ENCODE results near the gene CTRB1. TPM values are rescaled to one million over a fixed set of nuclear protein-coding genes. Genes with fewer than 3 reads are reported as not detected.

Gene CTRB1
- 0.15 TPM for polyA plus RNA-seq (ENCODE audit: insufficient read length)

DNA sequence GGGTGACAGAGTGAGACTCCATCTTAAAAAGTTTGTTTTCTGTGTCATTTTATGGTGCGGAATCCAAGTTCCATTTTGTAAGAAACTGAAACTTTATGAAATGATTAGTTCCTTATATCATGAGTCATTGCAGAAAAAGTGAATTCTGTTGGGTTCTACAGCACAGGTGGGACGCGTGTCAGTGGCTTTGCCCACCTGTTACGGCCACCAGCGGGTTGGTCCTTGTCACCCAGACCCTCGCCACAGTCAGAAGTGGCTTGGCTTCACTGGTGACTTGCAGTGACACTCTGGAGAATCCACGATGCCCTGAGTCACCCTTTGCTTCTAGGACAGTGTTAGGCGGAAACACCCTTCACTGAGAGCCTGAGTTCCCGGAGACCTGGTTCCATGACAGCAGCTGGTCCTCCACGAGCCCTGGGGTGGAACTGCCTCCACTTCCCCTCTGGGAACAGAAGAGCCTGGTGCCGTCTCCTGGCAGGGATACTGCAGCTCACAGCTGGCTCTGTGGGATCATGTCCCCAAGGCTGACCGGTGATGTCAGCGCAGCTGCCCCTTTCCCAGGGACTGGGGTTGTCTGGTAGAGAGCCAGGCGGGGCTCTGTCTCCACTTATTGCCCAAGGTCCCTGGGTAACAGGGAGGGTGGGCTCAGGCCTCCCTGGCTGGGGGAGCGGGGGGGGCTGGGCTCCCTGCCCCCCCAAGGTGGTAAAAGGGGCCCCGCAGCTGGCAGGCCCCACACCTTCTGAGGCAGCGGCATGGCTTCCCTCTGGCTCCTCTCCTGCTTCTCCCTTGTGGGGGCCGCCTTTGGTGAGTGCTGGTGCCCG, at the start of gene CTRB1:
Gene CTRB1 (plus strand): TSS at position 733 of the 821 bp plus-strand sequence. CDS start 20 bp downstream, at position 753.
- no peak for DNase-seq

DNA sequence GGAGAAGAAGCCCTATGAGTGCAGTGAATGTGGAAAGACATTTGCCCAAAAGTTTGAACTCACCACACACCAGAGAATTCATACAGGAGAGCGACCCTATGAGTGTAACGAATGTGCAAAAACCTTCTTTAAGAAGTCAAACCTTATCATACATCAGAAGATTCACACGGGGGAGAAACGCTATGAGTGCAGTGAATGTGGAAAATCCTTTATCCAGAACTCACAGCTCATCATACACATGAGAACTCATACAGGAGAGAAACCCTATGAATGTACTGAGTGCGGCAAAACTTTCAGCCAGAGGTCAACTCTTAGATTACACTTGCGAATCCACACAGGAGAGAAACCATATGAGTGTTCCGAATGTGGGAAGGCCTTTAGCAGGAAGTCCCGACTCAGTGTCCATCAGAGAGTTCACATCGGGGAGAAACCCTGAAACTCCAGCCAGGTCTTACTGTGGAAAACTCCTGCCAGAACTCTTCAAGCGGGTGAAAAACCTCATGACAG, 48.8 kb upstream of the CTRB1 start:
- no peak for DNase-seq

DNA sequence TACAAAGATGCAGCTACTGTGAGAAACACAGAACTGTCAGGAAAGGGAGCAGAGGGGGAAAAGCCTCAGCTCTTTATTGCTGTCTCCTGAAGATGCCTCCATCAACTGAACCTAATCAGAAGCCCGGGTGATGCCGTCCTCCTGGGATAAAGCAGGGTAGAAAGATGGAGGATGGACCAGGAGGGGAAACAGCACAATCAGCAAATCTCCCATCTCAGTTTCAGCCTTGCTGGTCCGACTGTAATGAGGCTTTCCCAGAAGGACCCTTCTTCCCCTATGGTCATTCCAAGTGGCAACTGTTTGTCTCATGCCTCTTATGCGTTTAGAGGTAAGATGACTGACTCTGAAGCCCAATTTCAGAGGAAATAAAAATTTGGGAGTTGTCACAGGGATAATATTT, 46.2 kb upstream of the CTRB1 start:
- DNase-seq, result no peak

DNA sequence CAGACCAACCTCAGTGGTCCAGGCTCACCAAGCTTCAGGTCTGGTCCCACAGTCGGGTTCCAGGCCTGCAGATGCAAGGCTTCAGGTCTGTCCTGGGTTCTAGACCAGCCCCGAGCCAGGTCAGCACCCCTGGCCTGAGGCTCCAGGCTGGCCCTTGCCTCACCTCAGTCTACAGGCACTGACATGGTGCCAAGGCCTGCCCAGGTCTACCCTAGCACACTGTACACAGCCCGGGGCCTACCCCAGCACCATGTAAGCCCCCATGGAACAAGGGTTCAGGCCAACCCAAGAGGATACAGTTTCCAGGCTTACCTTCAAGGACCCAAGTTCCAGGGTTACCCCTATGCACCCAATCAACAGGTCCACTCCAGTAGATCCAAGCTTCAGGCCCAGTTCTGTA, 43.7 kb upstream of the CTRB1 start:
- DNase-seq, result no peak

DNA sequence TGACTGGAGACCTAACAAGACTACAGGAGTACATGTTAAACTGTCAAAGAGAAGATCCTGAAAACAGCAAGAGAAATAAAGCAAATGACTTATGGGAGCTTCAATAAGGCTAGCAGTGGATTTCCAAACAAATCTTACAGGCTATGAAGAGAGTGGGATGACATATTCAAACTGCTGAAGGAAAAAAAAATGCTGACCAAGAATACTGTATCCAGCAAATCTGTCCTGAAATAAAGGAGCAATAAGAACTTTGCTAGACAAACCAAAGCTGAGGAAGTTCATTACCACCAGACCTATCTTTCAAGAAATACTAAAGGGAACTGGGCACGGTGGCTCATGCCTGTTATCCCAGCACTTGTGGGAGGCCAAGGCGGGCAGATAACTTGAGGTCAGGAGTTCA, 41.9 kb upstream of the CTRB1 start:
- DNase-seq, result no peak

DNA sequence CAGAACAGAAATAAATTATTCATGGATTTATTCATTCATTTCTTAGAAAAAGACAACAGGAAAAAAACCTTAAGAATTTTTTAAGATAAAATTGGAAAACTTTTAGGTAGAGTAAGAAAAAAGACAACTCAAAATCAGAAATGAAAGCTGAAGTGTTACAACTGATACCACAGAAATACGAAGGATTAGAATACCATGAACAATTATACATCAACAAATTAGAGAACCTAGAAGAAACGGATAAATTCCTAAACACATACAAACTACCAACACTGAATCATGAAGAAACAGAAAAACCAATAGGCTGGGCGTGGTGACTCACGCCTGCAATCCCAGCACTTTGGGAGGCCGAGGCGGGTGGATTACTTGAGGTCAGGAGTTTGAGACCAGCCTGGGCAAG, 39.6 kb upstream of the CTRB1 start:
- no peak for DNase-seq

DNA sequence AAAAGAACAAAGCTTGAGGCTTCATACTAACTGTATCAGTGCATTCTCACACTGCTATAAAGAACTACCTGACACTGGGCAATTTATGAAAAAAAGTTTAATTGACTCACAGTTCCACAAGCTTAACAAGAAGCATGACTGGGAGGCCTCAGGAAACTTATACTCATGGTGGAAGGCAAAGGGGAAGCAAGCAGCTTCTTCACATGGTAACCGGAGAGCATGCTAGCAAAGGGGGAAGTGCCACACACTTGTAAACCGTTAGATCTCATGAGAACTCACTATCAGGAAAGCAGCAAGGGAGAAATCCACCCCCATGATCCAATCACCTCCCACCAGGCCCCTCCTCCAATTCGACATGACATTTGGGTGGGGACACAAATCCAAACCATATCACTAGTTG, 37.2 kb upstream of the CTRB1 start:
- no peak for DNase-seq

DNA sequence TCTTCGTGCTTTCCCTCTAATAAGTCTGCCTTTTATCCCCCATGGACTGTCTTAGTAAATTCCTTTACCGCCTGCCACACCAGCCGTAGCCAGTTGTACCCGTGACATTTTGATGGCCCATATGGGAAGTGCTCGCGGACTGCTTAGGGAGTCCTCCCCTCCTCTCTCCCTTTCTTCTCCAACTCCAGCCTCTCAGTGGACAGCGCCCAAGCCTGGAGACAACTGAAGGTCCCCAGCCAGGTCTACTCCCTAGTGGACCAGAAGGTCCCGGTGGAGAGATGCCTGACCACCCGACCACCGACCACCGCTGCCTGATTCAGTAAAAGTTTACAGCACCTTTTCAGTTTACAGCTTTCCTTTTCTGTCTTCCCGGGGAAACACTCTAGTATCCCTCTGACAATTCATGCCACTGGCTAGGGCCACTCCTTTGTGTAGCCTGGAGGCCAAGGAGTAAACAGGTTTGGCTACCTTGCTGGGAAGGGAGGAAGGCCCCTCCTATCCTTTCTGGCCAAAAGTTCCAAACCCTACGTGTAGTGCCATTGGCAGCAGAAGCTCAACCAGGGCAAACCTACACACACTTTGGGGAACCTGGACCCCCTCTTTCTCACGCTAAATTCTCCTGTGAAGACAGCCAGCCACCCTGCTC, 29.8 kb upstream of the CTRB1 start:
- no peak for DNase-seq

DNA sequence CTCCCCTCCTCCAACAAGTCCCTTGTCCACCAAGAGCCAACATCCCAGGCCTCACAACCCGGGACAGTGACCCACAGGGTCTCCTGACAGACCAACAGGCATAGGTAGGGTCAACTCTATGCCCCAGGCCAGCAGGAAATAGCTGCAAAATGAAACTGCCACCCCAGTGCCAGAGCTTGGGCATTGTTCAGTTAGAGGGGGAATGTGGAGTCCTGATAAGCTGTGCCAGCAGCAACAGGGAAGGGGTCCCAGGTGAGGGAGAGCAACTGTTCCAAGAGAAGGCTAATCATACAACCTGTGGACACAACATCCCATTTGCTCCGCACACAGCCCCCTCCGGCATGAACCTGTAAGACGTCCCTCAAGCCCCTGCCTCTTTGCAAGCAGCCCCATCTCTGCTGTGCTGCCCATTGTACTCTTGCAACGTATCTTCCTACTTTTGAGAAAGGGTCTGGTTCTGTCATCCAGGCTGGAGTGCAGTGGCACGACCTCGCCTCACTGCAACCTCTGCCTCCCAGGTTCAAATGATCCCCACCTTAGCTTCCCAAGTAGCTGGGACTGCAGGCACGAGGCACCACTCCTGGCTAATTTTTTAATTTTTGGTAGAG, 29.0 kb upstream of the CTRB1 start:
- no peak for DNase-seq

DNA sequence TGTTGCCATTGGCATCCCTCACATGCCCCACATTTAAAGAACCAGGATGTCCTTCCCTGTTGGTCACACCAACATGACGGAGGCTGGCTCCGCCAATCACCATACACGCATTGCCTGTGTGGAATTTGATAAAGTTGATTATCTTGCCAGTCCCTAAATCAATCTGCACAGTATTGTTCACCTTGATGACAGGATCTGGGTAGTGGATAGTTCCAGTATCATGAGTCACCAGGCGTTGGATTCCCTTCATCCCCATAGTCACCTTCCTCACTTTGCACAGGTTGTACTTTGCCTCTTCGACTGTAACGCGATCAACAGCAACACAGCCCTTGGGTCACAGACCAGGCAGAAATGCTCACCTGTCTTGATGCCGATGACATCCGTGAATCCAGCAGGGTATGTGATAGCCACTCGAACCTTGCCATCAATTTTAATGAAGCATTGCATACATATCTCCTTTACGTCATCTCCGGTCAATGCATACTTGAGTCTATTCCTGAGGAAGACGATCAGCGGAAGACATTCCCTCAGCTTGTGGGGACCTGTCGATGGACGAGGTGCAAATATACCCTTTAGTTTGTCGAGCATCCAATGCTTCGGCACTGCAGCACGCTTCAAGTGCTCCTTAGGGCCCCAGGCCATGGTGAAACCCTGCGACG, 26.1 kb upstream of the CTRB1 start:
- no peak for DNase-seq

DNA sequence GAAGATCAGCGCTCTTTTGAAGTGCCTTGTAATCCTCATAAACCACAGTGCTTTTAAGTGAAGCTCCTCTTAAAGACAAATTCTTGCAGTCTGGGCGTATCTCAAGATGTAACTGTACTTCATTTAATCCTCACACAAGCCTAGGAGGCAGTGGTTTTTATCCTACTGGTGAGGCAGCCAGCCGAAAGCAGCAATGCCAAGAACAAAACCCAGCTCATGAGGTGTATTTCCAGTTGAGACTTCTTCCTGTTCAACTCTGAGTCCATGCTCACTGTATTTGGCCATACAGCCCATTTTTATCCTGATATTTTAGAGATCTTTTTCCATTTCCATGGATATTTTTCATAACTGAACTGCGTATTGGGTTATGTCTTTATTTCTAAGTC, 25.5 kb upstream of the CTRB1 start:
- no peak for DNase-seq

DNA sequence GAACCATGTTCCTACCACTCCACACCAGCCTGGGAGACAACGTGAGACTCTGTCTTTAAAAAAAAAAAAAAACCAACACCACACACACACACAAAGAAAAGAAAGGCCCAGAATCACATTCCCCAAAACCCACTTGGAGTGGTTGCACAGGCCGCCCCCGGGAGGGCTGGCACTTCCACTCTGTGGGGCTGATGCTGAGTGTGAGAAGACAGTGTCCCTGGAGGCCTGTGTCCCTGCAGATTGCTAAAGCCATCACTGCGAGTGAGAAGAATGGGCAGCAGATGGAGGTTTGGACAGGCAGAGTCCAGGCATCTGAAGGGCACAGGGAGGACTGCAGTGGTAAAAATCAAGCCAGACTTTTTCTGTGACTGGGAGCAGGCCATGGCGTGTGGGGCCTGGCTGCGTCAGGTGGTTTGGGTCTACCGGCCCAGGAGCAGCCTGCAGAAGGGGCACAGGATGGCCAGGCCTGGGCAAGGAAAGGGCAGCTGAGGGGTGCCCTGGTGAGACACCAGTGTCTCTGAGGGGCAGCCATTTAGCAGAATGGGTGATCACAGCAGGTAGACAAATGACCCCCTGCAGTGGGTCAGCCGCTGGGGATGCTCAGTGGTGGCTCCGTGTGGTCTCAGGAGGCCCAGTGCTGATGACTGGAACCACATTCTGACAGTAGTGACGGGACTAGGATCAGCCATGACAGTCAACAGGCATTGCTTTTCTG, 24.9 kb upstream of the CTRB1 start:
- no peak for DNase-seq

DNA sequence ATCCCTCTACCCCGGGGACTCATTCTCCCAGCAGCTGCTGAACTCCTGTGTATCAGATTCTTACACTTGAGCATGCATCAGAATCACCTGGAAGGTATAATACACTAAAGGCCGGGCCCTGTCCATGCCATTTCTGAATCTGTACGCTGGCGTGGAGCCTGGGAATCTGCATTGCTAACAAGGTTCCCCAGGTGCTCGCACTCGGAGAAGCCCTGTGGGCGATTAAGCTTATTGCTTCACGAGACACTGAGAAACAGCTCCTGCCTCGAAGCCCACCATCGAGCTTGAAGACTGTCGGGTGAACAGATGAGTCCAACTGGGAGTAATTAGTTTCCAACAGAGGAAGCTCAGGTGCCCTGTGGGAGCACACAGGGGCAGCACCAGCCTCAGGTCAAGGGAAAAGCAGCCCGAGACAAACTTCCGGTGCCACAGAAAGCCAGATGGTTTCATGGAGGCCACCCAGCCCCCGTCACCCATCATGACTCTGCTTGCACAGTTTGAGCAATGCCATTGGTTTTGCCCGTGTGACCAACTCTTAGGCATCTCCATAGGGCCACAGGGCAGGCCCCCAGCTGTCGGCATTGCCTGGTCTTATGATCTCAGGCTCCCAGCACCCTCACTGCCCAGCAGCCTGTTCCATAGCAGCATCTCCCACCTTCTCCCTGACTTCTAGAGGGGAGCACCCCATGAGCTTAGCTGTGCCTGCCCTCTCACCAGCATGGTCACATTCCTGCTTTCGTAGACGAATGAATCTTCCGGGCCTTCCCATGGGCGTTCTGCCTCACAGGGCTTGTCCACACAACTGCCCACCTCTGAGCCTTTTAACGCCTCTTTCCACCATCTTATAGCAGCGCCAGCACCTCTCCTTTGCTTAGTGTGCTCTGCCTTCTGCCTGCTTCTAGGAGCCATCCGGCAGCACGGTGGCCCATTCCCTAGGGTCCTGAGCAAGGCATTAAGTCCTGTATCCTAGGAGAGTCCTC, 22.7 kb upstream of the CTRB1 start:
- DNase-seq, result no peak

DNA sequence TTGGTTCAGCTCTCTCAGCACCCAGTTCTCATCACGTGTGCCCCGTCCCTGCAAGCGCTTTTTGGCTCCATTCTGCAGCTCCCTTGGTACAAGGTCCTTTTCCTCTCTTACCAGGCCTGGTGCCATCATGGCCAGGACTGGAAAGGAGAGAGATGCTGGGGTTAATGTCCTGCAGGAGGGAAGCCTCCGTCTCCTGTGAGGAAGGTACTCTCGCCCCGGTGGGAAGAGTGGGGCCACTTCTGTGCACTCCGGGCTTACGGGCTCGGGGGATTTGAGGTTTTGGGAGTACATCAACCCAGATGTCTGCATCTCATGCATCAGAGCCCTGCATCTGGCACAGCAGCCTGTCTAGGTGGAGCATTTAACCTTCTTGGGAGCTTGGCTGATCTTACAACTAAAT, 22.0 kb upstream of the CTRB1 start:
- DNase-seq, result no peak

DNA sequence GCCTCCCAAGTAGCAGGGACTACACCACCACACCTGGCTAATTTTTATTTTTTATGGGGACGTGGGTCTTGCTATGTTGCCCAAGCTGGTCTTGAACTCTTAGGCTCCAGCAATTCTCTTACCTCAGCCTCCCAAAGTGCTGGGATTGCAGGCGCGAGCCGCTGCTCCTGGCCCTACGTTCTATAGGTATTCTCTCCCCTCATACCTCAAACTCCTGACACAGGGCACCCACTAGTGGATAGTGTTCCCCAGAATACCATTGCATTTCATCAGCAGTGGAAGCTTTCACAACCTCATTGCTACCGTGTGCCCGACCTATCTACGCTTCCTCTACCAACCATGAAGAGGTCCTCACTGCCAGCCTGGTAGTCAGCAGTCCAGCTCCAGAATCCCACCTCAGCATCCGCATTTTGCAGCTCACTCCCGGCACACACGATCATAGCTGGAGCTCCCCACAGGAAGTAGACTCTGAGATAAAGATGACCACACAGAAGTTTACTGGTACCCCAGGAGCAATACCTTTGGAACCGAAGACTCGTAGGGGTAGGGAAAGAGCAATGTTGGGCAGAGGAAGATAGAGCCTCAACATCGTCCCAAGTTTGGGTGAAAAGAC, 21.2 kb upstream of the CTRB1 start:
- no peak for DNase-seq

DNA sequence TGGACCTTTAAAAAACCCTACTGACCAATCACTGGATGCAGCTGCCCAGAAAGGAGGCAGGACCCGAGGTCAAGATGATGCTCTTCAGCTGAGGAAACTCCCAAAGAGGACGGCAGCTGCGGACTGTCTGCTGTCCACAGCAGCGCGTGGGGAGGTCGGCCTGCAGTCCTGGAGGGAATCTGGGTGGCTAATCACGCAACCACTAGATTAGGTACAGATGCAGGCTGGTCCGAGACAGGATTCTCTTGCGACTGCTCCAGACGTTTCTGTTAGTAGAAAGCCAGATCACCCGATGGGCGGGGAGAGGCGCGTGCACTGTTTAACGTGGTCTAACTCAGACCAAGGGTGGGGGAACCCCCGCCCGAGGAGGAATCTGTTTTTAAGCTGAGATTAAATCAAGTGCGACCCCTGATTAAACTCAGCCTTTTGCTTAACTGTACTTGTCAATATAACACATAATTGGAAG, 20.6 kb upstream of the CTRB1 start:
- no peak for DNase-seq

DNA sequence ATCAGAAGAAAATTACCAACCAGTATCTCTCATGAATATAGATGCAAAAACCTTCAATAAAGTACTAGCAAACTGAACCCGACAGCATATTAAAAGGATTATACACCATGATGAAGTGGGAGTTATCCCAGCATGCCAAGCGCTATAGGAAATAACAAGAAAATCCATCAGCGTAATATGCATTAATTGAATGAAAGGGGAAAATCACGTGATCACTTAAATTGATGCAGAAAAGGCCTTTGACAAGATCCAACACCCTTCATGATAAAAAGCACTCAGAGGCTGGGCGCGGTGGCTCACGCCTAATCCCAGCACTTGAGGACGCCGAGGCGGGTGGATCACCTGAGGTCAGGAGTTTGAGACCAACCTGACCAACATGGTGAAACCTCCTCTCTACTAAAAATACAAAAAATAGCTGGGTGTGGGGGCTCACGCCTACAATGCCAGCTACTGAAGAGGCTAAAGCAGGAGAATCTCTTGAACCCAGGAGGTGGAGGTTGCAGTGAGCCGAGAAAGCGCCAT, 16.7 kb upstream of the CTRB1 start:
- no peak for DNase-seq

DNA sequence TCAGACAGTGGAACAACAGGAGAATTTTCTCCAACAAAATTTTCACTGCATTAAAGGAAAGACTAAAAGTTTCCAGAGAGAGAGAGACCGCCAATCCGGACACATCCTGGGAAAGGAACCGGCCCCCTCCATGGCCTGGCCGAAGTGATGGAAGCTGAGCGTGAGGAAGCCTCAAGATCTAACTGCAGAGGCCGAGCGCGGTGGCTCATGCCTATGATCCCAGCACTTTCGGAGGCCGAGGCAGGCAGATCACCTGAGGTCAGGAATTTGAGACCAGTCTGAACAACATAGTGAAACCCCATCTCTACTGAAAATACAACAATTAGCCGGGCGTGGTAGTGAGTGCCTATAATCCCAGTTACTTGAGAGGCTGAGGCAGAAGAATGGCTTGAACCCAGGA, 15.7 kb upstream of the CTRB1 start:
- no peak for DNase-seq

DNA sequence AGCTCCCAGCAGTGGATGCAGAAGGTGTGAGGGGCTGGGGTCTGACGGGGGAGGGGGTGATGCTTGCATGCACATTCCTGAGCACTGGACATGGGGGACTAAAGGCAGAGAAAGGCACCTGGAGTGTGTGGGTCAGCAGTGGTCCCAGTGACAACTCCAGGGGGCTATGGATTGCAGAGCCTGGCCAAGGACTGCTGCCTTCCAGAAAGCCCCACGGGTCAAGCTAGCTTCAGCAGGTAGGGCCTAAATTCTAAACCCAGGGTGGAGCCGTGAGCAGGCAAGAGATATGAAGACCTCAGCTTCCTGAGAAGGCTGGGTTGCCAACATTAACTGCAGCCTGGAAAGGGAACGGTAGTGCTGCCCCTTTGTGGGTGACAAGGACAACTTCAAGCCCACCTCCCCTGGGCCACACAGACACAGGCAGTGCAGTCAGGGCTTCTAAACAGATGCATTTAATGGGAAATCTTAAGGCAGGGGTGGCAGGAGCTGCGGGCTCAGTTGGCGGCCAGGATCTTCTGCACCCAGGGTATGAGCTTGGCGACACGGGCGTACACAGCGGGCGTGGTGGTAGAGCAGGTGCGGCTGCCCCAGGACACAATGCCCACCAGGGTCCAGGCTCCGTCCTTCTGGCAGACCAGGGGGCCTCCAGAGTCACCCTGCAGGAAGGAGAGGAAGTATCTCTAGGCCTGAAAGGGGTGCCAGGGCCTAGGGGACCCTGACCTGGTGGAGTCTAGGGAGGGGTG, 14.9 kb upstream of the CTRB1 start:
- no peak for DNase-seq

DNA sequence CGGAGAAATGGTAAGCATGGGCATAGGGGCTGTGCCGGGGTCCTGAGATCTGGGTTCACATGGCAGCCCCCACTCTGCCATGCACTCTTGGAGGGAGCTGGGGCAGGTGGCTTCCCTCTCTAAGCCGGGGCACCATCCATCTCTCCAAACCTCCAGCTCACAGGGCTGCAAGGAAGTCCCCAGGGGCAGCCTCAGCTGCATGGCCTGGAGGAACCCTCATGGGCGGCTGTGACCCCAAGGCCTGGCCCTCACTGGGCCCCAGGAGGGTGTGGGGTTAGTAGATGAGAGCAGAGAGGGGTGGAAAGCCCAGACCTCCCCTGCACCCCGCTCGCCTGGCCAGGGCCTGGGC, 14.4 kb upstream of the CTRB1 start:
- DNase-seq, result no peak
